Ecto neural progenitor cell (in vitro differentiated cells): Measurements from ENCODE around the gene RBM17.
"Not testable (repeated sequence)": the region's sequence is repeated elsewhere in the genome, so short reads cannot be mapped to it uniquely, and the experiment has no call there.

ENCODE experiments used
- DNase-seq: peaks from one replicate; pipeline ENCODE4 v3.0.0-alpha.2; 2018; ENCODE audit warnings: low spot score

Gene RBM17

DNA sequence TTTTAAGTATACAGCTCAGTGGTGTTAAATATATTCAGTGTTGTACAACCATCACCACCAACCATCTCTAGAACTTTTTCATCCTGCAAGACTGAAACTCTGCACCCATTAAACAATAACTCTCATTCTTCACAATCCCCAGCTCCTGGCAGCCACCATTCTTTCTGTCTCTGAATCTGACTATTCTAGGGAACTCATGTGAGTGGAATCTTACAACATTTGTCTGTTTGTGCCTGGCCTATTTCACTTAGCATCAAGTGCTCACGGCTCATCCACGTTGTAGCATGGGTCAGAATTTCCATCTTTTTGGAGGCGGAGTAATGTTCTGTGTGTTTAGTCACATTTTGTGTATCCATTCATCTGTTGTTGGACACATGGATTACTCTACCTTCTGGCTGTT, 73.1 kb downstream of the RBM17 start:
- DNase-seq: no peak

DNA sequence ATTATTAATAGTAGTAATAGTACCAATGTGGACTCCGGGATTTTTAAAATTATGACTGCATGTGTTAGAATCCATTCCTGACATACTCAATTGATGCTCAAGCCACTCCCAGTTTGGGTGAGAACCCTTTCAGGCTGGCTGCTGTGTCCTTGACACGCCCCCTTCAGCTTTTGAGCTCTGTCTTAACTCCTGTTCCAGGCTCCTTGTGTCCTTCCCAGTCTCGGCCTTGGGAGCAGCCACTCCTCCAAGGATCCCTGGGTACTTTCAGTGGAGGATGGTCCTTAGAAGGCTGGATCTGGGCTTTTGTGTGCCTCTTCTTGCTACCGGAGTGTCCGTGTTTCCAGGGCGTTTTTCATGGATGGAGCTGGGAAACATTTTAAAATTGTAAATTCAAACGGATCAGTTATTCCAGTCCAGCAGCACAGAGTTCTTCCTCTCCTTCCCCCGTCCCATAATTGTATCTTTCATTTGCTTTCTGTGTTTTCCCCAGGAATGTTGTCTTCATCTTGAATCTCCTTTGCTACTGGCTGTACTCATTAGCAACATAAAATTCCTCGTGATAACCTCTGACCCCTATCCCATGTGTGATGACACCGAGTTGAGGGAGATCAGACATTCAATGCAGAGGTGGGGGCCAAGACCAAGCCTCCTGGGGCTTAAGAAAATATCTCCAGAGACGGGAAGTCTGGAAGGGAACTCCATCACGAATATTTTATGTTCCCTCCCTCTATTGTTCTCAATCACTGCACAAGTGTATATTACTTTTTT, 73.9 kb downstream of the RBM17 start:
- DNase-seq: no peak

DNA sequence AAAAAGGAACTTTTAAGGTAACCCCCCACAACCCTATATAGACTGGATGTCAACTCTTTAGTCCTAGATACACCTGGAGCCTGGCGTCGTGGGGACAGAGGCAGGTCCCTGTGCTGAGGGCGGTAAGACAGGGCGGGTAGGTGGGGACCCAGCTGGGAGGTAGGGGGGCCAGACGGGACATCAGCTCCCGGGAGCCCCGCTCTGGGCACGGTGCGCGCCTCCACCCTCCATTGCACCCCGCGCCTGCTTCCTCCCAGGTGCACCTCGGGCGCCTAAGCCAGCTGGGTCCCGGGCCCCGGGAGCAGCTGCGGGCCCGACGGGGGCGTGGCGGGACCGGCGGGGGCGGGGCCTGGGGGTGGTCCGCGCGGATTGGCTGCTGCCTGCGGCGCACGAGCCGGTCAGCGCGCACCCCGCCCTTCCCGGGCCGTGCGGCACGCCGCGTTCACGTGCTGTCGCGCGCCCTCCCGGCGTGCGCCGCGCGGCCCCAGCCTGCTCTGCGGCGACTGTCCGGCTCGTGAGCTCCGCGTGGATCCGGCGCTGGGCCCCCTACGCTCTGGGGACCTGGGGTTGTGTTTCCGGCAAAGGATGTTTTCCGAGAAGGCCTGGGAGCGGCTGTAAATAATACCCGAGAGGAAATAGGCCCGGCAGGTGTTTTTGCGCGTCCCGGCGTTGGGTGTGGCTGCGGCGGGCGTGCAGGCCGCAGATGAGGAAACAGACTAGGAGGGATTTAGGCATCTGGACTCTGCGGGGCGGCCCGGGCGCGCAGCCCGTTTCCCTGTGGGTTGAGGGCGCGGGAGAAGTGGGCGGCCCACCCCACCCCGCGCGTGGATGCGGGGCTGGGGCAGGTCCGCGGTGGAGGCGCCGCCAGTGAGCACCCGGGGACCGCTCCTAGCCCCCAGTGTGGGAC, 74.8 kb downstream of the RBM17 start:
- peak; percentile 80 for DNase-seq

DNA sequence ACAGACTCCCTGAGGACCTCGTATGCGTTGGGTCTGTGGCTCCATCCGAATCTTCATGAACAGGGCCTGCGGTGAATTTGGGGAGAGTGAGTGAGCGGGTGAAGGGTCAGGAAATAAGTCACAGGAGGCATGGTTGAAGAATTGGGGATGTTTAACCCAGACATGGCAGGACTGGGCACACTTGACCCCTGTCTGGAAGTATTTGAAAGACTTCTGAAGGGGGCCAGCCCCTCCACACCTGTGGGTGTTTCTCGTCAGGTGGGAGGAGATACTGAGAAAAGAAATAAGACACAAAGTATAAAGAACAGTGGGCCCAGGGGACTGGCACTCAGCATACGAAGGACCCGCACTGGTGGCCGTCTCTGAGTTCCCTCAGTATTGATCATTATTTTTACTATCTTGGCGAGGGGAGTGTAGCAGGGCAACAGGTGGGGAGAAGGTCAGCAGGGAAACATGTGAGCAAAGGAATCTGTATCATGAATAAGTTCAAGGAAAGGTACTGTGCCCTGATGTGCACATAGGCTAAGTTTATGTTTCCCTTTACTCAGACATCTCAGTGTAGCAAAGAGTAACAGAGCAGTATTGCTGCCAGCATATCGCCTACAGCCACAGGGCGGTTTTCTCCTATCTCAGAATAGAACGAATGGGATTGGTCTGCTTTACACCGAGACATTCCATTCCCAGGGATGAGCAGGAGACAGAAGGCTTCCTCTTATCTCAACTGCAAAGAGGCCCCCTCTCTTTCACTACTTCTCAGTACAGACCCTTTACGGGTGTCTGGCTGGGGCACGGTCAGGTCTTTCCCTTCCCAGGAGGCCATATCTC, 75.6 kb downstream of the RBM17 start:
- no peak for DNase-seq

DNA sequence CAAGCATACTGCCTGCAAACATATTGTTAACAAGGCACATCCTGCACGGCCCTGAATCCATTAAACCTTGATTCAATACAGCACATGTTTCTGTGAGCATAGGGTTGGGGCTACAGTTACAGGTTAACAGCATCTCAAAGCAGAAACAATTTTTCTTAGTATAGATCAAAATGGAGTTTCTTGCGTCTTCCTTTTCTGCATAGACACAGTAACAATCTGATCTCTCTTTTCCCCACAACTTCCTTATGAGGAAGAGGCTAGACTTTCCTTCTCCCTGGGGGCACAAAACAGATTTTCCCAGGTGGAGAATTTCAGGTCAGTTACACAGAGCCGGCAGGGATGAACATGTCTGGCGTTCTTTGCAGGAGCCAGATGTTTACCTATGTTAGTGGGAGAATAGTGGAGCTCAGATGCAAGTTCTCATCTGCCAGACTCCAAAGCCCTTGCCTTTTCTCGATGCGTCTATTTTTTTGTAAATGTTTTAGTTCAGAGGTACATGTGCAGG, 76.4 kb downstream of the RBM17 start:
- no peak for DNase-seq

DNA sequence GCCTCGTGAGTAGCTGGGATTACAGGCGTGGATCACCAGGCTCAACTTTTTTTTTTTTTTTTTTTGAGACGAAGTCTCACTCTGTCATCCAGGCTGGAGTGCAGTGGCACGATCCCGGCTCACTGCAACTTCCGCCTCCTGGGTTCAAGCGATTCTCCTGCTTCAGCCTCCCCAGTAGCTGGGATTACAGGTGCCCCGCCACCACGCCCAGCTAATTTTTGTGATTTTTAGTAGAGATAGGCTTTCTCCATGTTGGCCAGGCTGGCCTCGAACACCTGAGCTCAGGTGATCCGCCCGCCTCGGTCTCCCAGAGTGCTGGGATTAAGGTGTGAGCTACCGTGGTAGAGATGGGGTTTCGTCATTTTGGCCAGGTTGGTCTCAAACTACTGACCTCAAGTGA, 77.1 kb downstream of the RBM17 start:
- not testable (repeated sequence) for DNase-seq
